Peyer's patch (tissue), 4 donors: ENCODE results near the gene AK4.

Experiments used
- POLR2A ChIP-seq, 2 donors: fragments of 450-650 bp; IDR thresholded peaks; one replicate each; pipeline ENCODE4 v1.5.1; 2017; ENCODE audit warnings: antibody characterized with exemption in 2 of 2, mild to moderate bottlenecking in 2 of 2, moderate library complexity in 2 of 2
- TF ChIP-seq, protein P1 (sequence below), 6 experiments: fragments of 450-650 bp in 4 of 6; fragments of 200-600 bp in 2 of 6; sonication (generic) in 1 of 6; IDR thresholded peaks; one replicate each; pipeline ENCODE4 v1.5.1; 2017 to 2019; ENCODE audit warnings: antibody characterized with exemption in 6 of 6, mild to moderate bottlenecking in 3 of 6, moderate library complexity in 1 of 6

DNA sequence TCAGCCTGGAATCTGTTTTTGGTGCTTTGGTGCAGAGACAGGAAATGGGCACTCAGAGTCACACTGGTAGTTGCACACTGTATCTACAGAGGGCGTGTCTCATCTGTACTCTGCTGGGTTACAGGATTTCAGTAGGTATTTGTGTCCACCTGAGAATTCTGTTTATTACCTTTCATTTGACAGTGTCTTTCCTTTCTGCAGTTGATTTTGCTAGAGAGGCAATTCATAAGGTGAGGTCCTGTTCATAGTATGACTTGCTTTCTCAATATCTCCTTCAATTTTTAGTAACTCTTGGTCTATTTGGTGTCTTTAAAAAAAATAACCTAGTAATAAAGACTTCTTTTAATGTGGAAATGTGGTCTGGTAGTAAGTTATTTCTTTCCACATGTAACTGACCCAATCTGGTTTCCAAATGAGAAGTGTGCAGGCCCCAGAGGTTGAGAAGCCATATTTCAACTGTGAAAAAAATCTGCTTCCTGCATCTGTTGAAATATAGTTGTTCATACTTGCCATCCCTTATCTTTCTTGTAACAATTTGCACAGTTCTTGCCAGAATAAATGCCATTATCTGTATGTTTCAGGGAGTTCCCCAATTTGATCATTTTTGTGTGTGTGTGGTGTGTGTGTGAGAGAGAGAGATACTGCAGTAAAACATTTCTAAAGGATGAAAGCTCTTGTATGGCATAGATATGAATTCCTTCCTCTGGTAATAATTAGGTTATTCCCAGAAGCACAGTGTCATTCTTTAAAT, 82.9 kb downstream of the AK4 start:
- TF ChIP-seq, protein P1, sequence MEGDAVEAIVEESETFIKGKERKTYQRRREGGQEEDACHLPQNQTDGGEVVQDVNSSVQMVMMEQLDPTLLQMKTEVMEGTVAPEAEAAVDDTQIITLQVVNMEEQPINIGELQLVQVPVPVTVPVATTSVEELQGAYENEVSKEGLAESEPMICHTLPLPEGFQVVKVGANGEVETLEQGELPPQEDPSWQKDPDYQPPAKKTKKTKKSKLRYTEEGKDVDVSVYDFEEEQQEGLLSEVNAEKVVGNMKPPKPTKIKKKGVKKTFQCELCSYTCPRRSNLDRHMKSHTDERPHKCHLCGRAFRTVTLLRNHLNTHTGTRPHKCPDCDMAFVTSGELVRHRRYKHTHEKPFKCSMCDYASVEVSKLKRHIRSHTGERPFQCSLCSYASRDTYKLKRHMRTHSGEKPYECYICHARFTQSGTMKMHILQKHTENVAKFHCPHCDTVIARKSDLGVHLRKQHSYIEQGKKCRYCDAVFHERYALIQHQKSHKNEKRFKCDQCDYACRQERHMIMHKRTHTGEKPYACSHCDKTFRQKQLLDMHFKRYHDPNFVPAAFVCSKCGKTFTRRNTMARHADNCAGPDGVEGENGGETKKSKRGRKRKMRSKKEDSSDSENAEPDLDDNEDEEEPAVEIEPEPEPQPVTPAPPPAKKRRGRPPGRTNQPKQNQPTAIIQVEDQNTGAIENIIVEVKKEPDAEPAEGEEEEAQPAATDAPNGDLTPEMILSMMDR (IDR thresholded peaks at IDR 0.05): no peak
- no peak for TF ChIP-seq POLR2A (IDR thresholded peaks at IDR 0.05)
